Epidermal melanocyte (primary cell): ENCODE measurements around the gene IFT88.

Experiments
- DNase-seq: peaks from one replicate; pipeline ENCODE4 v3.0.0; 2011; ENCODE audit warnings: low spot score; ENCODE audit not compliant: insufficient read length

The IFT88 gene

DNA sequence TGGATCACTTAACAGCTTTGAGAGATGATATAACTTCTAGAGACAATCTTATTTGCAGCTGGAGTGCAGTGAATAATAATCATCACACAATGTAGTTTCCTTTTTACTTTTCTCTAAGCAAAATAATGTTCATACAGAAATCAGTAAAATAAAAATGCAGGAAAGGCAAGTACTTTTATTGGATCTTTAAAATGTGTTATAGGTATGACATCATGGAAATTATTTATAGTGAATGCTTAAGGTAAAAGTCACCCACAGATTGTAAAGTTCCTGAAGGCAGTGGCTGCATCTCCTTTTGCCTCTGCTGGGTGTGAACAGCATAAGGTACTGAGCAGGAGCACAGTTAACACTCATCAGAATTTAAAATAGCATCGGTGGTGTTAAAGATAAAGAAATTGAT, 119.2 kb downstream of the IFT88 start:
- DNase-seq = no peak

- no peak for DNase-seq
These were observed 120.1 kb downstream of the IFT88 start for GRCh38 chr13:20686863-20687579.

GRCh38 chr13:20689291-20689690, 122.3 kb downstream of the IFT88 start:
- no peak for DNase-seq

DNA sequence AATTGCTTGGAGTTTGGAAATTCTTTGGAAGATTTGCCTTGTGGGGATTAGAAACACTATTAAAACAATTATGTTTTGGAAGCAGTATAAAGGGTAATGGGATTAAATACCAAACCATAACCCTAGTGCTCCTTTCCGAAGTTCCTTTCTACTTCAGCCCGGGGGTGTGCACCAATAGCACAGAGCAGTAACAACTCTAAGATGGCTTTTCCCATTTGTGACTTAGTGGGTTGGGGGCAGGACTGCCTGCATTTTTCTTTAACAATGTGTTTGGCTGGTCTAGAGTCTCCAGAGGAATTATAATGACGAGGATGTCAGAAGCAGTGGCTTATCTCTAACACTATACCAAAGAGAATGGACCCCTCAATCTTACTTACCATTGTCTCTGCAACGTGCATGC, 124.7 kb downstream of the IFT88 start:
- DNase-seq = no peak

- DNase-seq = no peak
These were observed 129.1 kb downstream of the IFT88 start for GRCh38 chr13:20696073-20696472.

DNA sequence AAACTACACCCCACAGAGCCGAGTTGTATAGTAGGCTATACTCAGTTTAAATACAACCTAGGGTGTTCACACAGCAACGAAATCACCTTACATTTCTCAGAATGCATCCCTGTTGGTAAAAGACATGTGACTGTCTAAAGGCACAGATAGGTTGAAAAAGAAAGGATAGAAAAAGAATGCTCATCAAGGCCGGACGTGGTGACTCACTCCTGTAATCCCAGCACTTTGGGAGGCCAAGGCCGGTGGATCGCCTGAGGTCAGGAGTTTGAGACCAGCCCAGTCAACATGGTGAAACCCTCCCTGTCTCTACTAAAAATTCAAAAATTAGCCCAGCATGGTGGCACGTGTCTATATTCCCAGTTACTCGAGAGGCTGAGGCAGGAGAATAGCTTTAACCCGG, 132.8 kb downstream of the IFT88 start:
- DNase-seq = no peak

DNA sequence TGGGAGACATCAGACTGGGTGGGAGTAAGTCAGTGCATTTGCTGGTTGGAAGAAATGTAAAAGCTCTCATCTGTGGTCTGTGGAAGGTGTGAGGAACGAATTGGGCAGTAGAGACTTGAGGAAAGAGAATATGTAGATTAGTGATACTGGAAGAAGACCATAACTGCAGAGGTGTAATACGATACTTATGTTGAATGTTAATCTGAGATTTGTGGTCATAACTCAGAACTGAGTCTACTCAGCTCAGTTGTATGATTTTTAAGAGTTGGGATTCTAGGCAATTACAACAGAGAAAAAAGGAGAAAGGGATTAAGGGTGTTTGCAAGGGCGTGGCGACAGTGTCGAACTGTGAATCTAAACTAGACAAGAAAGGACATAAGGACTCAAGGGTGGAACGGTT, 133.3 kb downstream of the IFT88 start:
- DNase-seq = no peak

GRCh38 chr13:20701461-20701860, 134.5 kb downstream of the IFT88 start:
- DNase-seq = no peak

GRCh38 chr13:20702530-20702914, 135.6 kb downstream of the IFT88 start:
- DNase-seq = peak; percentile 69

DNA sequence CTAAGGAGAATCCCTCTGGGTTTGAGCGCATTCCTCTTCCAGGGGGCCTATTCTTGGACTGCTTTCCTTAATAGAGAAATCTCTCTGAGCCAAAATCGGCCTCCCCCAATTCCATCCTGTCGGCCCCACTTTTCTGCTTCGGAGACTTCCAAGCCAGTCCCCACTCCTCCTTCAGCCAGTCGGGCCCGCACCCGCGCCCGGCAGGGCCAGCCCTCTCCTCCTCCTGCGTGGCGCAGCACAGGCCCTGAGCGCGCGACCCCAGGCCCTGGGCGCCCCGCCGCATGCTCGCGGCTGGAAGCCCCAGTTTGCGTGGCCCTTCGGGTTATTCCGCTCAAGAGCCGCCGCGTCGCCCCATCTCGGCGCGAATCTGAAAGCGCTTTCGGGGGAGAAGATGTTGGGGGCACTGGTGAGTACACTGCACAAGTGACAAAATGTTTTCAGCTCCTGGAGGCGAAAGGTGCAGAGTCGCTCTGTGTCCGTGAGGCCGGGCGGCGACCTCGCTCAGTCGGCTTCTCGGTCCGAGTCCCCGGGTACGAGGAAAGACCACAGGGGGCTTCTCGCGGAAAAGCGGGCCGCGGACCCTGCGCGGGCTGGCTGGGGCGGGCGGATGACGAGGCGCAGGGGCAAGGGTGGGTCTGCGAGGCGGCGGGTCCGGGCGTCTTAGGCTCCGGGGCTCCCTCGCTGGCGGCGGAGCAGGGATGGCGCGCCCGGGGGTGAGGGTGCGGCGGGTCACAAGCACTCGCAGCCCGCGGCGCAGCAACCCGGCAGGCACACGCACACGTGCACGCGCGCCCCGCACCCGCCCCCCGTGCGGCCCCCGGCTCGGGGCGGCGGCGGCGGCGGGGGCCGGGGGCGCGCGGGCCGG, 136.2 kb downstream of the IFT88 start, which contains the start of gene IL17D:
TSS of gene IL17D (plus strand) at position 785 of the 865 bp plus-strand sequence. CDS start 303 bp downstream, outside the sequence.
- DNase-seq = no peak

DNA sequence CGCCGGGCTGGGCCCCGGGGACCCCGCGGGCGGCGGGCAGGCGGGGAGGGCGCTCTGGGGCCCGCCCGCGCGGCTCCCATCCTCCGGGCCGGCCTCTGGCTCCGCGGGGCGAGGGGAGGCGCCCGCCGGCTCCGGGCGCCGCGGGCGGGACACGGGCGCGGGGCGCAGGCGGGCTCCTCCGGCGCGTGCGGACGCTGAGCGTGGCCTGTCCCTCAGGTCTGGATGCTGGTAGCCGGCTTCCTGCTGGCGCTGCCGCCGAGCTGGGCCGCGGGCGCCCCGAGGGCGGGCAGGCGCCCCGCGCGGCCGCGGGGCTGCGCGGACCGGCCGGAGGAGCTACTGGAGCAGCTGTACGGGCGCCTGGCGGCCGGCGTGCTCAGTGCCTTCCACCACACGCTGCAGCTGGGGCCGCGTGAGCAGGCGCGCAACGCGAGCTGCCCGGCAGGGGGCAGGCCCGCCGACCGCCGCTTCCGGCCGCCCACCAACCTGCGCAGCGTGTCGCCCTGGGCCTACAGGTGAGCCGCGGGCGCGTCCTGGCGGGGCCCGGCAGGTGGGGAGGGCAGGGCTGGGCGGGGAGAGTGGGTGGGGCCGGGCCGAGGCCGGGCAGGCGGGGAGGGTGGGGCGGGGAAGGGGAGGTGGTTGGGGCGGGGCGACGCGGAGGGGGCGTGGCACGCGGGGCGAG, 137.0 kb downstream of the IFT88 start:
- peak; percentile 92 for DNase-seq

- no peak for DNase-seq
These were observed 137.6 kb downstream of the IFT88 start for GRCh38 chr13:20704459-20705069.

DNA sequence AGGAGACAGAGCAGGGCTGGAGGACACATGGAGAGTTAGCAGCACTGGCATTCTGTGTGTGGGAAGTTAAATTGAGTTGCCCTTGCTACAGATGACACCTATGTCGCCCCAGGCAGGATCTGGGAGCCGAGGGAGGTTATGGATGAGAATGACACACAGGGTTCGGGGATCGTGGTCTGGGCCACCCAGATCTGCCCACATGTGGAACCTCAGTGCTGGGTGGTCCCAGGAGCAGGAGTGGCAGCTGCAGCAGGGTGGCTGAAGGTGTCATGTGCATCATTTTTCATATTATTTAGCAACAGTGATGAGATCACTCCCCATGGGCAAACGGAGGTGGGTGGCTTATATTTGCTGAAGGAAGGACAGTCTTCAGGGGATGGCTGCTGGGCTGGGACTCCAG, 139.7 kb downstream of the IFT88 start:
- DNase-seq = no peak

- no peak for DNase-seq
These were observed 141.3 kb downstream of the IFT88 start for GRCh38 chr13:20708216-20708615.

- DNase-seq = no peak
These were observed 142.4 kb downstream of the IFT88 start for GRCh38 chr13:20709369-20709768.

- DNase-seq = no peak
These were observed 142.8 kb downstream of the IFT88 start for GRCh38 chr13:20709782-20710181.

DNA sequence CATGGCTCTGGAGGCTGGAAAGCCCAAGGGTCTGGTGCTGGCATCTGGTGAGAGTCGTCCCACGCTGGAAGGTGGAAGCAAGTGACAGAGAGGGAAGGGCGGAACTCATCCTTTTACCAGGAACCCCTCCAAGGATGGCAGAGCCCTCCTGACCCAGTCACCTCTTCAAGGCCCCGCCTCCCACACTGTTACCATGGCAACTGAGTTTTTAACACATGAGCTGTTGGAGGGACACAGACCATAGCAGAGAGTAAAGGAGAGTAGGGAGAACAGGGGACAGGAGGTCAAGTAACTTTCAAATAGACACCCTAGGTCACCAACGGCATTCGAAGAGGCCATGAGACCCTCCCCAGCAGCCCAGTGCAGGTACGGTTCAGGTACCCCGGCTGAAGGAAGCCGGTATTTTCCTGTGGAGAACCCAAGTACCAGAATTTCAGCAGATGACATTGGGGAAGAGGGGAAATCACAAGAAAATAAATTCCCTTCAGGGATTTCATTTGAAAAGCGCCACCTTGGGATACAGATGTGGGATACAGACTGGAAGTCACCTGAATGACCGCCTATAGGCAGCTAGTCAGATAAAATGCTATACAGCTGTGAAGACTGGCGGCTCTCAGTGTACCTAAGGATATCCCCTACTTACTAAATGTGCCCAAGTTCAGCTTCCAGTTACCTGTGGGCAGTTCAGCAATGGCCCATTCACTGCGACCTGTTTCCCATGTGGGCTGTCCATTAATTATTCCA, 144.5 kb downstream of the IFT88 start:
- no peak for DNase-seq

GRCh38 chr13:20713014-20713376, 146.0 kb downstream of the IFT88 start:
- no peak for DNase-seq

DNA sequence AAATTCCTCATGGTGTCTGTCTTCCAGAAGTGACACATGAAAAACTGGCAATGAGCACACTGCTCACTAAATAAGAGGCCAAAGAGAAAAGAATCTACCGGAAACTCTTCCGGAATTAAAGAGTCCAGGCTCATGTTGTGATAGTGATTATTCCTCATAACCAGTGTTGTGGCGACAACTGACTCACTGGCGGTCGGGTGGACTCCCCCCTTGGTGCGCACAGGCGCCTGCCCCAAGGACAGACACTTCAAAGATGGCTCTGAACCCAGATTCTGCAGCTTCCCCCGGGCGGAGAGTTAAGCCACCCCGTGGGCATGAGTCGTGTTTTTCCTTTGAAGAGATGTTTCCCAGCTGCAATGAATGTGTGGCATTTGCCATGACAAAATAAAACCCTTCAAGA, 146.8 kb downstream of the IFT88 start:
- DNase-seq = peak; percentile 46

DNA sequence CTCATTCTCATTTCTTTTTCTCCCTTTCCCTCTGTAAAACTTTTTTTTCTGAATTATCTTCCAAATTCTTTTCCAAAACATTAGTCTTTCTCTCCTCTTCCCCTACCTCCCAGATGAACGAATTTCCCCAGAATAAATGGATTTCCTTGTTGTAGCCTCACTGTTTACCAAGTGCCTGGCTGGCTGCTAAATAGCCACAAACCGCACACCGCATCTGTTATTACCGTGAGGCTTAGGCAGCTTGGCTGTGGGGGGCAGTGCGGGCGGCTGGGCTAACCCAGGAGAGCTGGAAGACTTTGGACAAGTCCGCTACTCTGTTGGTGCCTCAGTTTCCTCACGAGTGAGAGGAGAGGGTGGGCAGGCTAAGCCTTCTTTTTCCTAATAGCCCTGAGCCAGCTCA, 147.2 kb downstream of the IFT88 start:
- DNase-seq = no peak
